ENCODE data around the gene PCBP2.

DNA sequence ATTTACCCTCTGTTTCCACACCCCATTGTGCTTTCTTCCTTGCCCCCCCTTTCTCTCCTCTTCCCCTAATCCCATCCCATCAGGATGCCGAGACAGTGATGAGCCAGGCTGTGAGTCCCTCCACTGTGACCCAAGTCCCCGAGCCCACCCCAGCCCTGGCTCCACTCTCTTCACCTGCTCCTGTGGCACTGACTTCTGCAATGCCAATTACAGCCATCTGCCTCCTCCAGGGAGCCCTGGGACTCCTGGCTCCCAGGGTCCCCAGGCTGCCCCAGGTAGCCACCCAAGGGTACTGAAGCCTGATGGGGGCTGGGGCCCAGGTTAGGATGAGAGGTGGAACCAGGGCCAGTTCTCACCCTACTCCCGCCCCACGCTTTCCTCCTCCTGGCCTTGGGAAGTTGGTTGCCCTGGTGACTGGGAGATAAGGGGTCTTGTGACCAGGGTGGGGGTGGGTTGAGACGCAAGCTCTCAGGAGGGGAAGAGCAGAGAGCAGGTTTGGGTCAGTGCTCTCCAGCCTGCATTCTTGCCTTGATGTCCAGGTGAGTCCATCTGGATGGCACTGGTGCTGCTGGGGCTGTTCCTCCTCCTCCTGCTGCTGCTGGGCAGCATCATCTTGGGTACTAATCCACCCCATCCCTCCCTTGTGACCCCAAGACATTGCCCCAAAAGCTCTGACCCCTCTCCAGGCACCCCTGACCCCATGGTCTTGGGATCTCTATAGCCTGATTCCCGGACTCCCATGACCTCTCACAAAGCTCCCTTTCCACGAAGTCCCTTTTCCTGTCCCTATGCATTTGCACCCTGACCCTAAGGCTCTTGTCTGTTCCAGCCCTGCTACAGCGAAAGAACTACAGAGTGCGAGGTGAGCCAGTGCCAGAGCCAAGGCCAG, 27.0 kb upstream of the PCBP2 start:
- TF ChIP-seq GATA3 (IDR thresholded peaks at IDR 0.05; ENCODE audit: low read depth, low read length) (no peak), GATA2 (IDR thresholded peaks at IDR 0.05; ENCODE audit: low read depth, low read length) (no peak)
